GM12878 (cell line): ENCODE results near the gene PPP1CA. TPM values are rescaled to one million over a fixed set of nuclear protein-coding genes. Genes with fewer than 3 reads are reported as not detected.

Source experiments
- ATAC-seq: fragments of 200-7000 bp; cut with Tn5 transposase; 3 replicates; pipeline ENCODE4 v1.9.1; 2020; ENCODE audit warnings: mild to moderate bottlenecking, moderate library complexity
- BruUV-seq: library from RNA; stranded (reverse); fragments of 400-500 nt; replicated peaks from 2 replicates; lab custom pipeline; 2021; lab: Mats Ljungman, UMichigan
- CTCF ChIA-PET: fragments of 300-600 bp; sonication (Branson Sonifier 250); formaldehyde crosslinking; extraction: SDS; loops from one replicate; lab custom pipeline; 2021; ENCODE audit warnings: inconsistent platforms; lab: Yijun Ruan, JAX
- POLR2A ChIA-PET: fragments of 350-600 bp; formaldehyde crosslinking; extraction: SDS; loops from one replicate; lab custom pipeline; 2021; ENCODE audit warnings: inconsistent platforms; lab: Charles Lee
- RAD21 ChIA-PET: fragments of 300-600 bp; sonication (Branson Sonifier 250); formaldehyde crosslinking; loops from one replicate; lab custom pipeline; 2023; ENCODE audit warnings: antibody characterized with exemption; ENCODE audit not compliant: unreplicated experiment; lab: Charles Lee
- SMC1A ChIA-PET: fragments of 300-600 bp; sonication (Branson Sonifier 250); formaldehyde crosslinking; loops from one replicate; lab custom pipeline; 2023; ENCODE audit not compliant: unreplicated experiment, uncharacterized antibody; lab: Charles Lee
- DNase-seq: peaks from one replicate; pipeline ENCODE4 v3.0.0-alpha.2; 2011; ENCODE audit warnings: low read depth, low spot score
- FAIRE-seq: peaks from 3 replicates; lab custom pipeline; 2011; peaks lifted over from hg19 to GRCh38; lab: Jason Lieb, UNC
- H2AFZ ChIP-seq: 2 replicates; pipeline ENCODE4 v1.6.0; 2011; ENCODE audit warnings: low read depth, low read length, control low read depth; ENCODE audit not compliant: control insufficient read depth
- H3K27ac ChIP-seq: 2 replicates; pipeline ENCODE4 v1.5.1; 2011; ENCODE audit warnings: control low read depth; ENCODE audit not compliant: control insufficient read depth, insufficient read depth
- H3K27me3 ChIP-seq, 2 experiments: replicated peaks in 1 of 2; 2 replicates each; pipeline versions ENCODE4 v1.6.0 to v1.6.1; 2011; ENCODE audit warnings: low read length in 1 of 2; ENCODE audit not compliant: control insufficient read depth in 2 of 2, insufficient read depth in 2 of 2
- H3K36me3 ChIP-seq, 2 experiments: 2 replicates each; pipeline ENCODE4 v1.5.1; 2011; ENCODE audit warnings: low read length in 1 of 2; ENCODE audit not compliant: control insufficient read depth in 2 of 2, insufficient read depth in 2 of 2
- H3K4me1 ChIP-seq: 2 replicates; pipeline ENCODE4 v1.6.1; 2011; ENCODE audit warnings: mild to moderate bottlenecking, low read length, moderate library complexity, mixed read lengths; ENCODE audit not compliant: control insufficient read depth, insufficient read depth
- H3K4me2 ChIP-seq: 2 replicates; pipeline ENCODE4 v1.6.0; 2011; ENCODE audit warnings: control low read depth; ENCODE audit not compliant: control insufficient read depth, insufficient read depth
- H3K4me3 ChIP-seq: fragments of 200-600 bp; sonication (generic); 2 replicates; pipeline ENCODE4 v1.5.1; 2016
- H3K79me2 ChIP-seq: 2 replicates; pipeline ENCODE4 v1.6.0; 2011; ENCODE audit warnings: low read length; ENCODE audit not compliant: control insufficient read depth, insufficient read depth
- H3K9ac ChIP-seq: 2 replicates; pipeline ENCODE4 v1.8.0; 2011; ENCODE audit warnings: low read length, control low read depth, mixed read lengths; ENCODE audit not compliant: control insufficient read depth, insufficient read depth
- H3K9me3 ChIP-seq: replicated peaks from 3 replicates; pipeline ENCODE4 v1.5.1; 2011; ENCODE audit warnings: mild to moderate bottlenecking, low read length; ENCODE audit not compliant: control insufficient read depth, insufficient read depth
- H4K20me1 ChIP-seq: 2 replicates; pipeline ENCODE4 v1.6.0; 2011; ENCODE audit not compliant: control insufficient read depth, insufficient read depth
- ASH2L ChIP-seq: fragments of 300-600, 200-600 bp; sonication (generic); IDR thresholded peaks from 2 replicates; pipeline ENCODE4 v1.6.1; 2017; ENCODE audit warnings: low read depth, mild to moderate bottlenecking, borderline replicate concordance
- BHLHE40 ChIP-seq, 2 experiments: fragments of 450-650 bp in 1 of 2; IDR thresholded peaks; 2 replicates each; pipeline ENCODE4 v1.6.1; 2011 to 2017; ENCODE audit warnings: low read depth in 2 of 2, borderline replicate concordance in 1 of 2, improper control_type of control experiment in 1 of 2, low read length in 1 of 2, mild to moderate bottlenecking in 1 of 2
- CREB1 ChIP-seq: IDR thresholded peaks from 2 replicates; pipeline ENCODE4 v1.6.1; 2012; ENCODE audit warnings: low read depth, mild to moderate bottlenecking, inconsistent platforms
- ESRRA ChIP-seq: IDR thresholded peaks from 2 replicates; pipeline ENCODE4 v1.6.1; 2012; ENCODE audit warnings: mild to moderate bottlenecking, low read length, improper control_type of control experiment
- EZH2 ChIP-seq: IDR thresholded peaks from 2 replicates; pipeline ENCODE4 v1.6.1; 2012; ENCODE audit warnings: low read depth, mild to moderate bottlenecking, control low read depth, inconsistent platforms, low read length, borderline replicate concordance; ENCODE audit not compliant: control insufficient read depth
- IRF4 ChIP-seq: IDR thresholded peaks from 2 replicates; pipeline ENCODE4 v1.6.1; 2011; ENCODE audit warnings: low read depth, low read length
- SMC3 ChIP-seq: IDR thresholded peaks from 2 replicates; pipeline ENCODE4 v1.6.1; 2011; ENCODE audit warnings: low read length, improper control_type of control experiment, borderline replicate concordance
- SPI1 ChIP-seq: IDR thresholded peaks from 2 replicates; pipeline ENCODE4 v1.6.1; 2011; ENCODE audit warnings: low read depth, mild to moderate bottlenecking, low read length, moderate library complexity, borderline replicate concordance; ENCODE audit not compliant: insufficient read depth
- STAT3 ChIP-seq: IDR thresholded peaks from 2 replicates; pipeline ENCODE4 v1.6.1; 2011; ENCODE audit warnings: low read depth, low read length, improper control_type of control experiment
- TCF12 ChIP-seq: IDR thresholded peaks from 2 replicates; pipeline ENCODE4 v1.6.1; 2011; ENCODE audit warnings: low read depth, mild to moderate bottlenecking, low read length
- ZNF24 ChIP-seq: fragments of 450-650 bp; IDR thresholded peaks from 2 replicates; pipeline ENCODE4 v1.6.1; 2017; ENCODE audit warnings: antibody characterized with exemption, mild to moderate bottlenecking
- ZZZ3 ChIP-seq: IDR thresholded peaks from 2 replicates; pipeline ENCODE4 v1.6.1; 2011; ENCODE audit warnings: low read depth; ENCODE audit not compliant: control insufficient read depth, insufficient read length
- WGBS: methylation state at CpG from one replicate; pipeline ENCODE4 v1.1.6; 2016; ENCODE audit warnings: low lambda C conversion rate; ENCODE audit not compliant: insufficient replicate concordance, insufficient coverage; ENCODE audit errors: missing lambda C conversion rate; 5-methylcytosine and 5-hydroxymethylcytosine counted together
- in situ Hi-C: fragments of 300-500 bp; cut with MboI; formaldehyde crosslinking; loops from 9 replicates; pipeline ENCODE4 v1.14.3; 2018; ENCODE audit warnings: mixed read lengths
- intact Hi-C: fragments of 100-400 bp; cut with micrococcal nuclease; formaldehyde crosslinking; loops from one replicate; pipeline ENCODE4 v1.14.2; 2022; ENCODE audit not compliant: unreplicated experiment
- polyA plus RNA-seq, 11 experiments: library from polyadenylated mRNA; depleted of rRNA in 4 of 11; unstranded in 6 of 11; stranded (reverse) in 5 of 11; fragments of >200 nt; fragmentation: Nextera tagmentation in 4 of 11; fragmentation: Illumina TruSeq in 1 of 11; extraction: Ambion mirVana in 4 of 11; extraction: Trizol in 1 of 11; gene quantifications; 1 replicate in 1 of 11; 2 replicates in 10 of 11; pipeline versions ENCODE4 v1.2.1 to v1.2.3, GENCODE V29; 2011 to 2016; ENCODE audit warnings: inconsistent platforms in 2 of 11, missing spikeins in 2 of 11, low read depth in 1 of 11
- total RNA-seq, 4 experiments: library from RNA; depleted of rRNA in 3 of 4; stranded (reverse); fragments of >200 nt in 3 of 4; fragmentation: Illumina TruSeq in 1 of 4; extraction: Trizol in 1 of 4; gene quantifications; 2 replicates each; pipeline versions ENCODE4 v1.2.1 to v1.2.3, GENCODE V29; 2013 to 2021
- TF ChIP-seq, protein P1 (sequence below): fragments of 450-650 bp; formaldehyde crosslinking; IDR thresholded peaks from 2 replicates; pipeline ENCODE4 v1.4.0; 2022; ENCODE audit warnings: mild to moderate bottlenecking, moderate library complexity

The PPP1CA gene
- total and polyA plus RNA-seq, 10 of the 15 experiments (the other 5 are each of a cell fraction or from before 2014, with no cell fraction given) = 26.4 to 458 (median 240) TPM

- ChIA-PET CTCF (interaction anchor here (1.6 kb wide), 1 partner anchor 15 kb away, joined by 6 read pairs; no protein-coding TSS in a partner anchor), RAD21 (interaction anchor here (1.2 to 1.7 kb wide), 2 partner anchors 55 to 58 kb away, joined by 3 read pairs; no protein-coding TSS in a partner anchor), SMC1A (no interaction called here), POLR2A (interaction anchor here (1.2 to 1.8 kb wide), 3 partner anchors 8 to 27 kb away, joined by 4 to 9 read pairs (median 6); partner anchors contain the start of genes PTPRCAP and RPS6KB2)
- Histone ChIP-seq H3K4me1 (peaks cover 58% of the 10 kb centered on the region), H3K27ac (peak overlapping the region; percentile 84), H4K20me1 (no peaks in the 10 kb centered on the region), H3K4me3 (peak overlapping the region; percentile 48), H3K79me2 (peaks cover 11% of the 10 kb centered on the region), H3K4me2 (peak overlapping the region; percentile 93), H3K36me3 (no peaks in the 10 kb centered on the region), H3K9ac (peak overlapping the region; percentile 77), H3K9me3 (no peaks in the 10 kb centered on the region), H3K27me3 (no peaks in the 10 kb centered on the region), H2AFZ (no peak overlapping the region; the same call in 1 of the 2 replicates)
- ATAC-seq (peak; percentile 21), FAIRE-seq (peak; percentile 47), DNase-seq (no peak)
- TF ChIP-seq ASH2L (no peak), ZNF24 (no peak), BHLHE40 (IDR thresholded peaks at IDR 0.05; ENCODE audit: borderline replicate concordance in 1 of 2, low read depth in 2 of 2, low read length in 1 of 2) (peak in 1 of 2 experiments; percentile 51; a peak in 2 of 4 replicates)
- no TSS peak for BruUV-seq
- in situ Hi-C loops (no loop called here), intact Hi-C loops (no loop called here)
- 22% methylated on average over 13 of the region's 13 CpGs for WGBS
These were observed 8.2 kb upstream of the PPP1CA start for GRCh38 chr11:67409781-67410368.

- FAIRE-seq (peak; percentile 92), DNase-seq (no peak), ATAC-seq (peak; percentile 77)
- no TSS peak for BruUV-seq
- ChIA-PET POLR2A (interaction anchor here (0.6 to 3.0 kb wide), 7 partner anchors 9 to 76 kb away, joined by 4 to 12 read pairs (median 6); partner anchors contain the start of genes PTPRCAP, RPS6KB2 and TMEM134), RAD21 (interaction anchor here (0.7 to 2.6 kb wide), 4 partner anchors 28 to 76 kb away, joined by 3 to 18 read pairs (median 3); partner anchors contain the start of gene PTPRCAP), SMC1A (interaction anchor here (1.3 to 3.1 kb wide), 2 partner anchors 28 to 60 kb away, joined by 3 to 11 read pairs; partner anchors contain the start of genes PTPRCAP and TMEM134), CTCF (interaction anchor here (0.6 to 1.6 kb wide), 5 partner anchors 8 to 30 kb away, joined by 3 to 6 read pairs (median 3); no protein-coding TSS in a partner anchor)
- intact Hi-C loops (no loop called here), in situ Hi-C loops (no loop called here)
- H3K9me3 ChIP-seq = no peaks in the 10 kb centered on the region
- peaks cover 61% of the 10 kb centered on the region for H3K4me1 ChIP-seq
- peak overlapping the region; percentile 93 for H3K4me2 ChIP-seq
- H2AFZ ChIP-seq = peak overlapping the region; percentile 26; the same call in 1 of the 2 replicates
- H3K27me3 ChIP-seq = no peaks in the 10 kb centered on the region
- H3K36me3 ChIP-seq = no peaks in the 10 kb centered on the region
- H3K79me2 ChIP-seq = peaks cover 18% of the 10 kb centered on the region
- peak overlapping the region; percentile 84 for H3K27ac ChIP-seq
- no peaks in the 10 kb centered on the region for H4K20me1 ChIP-seq
- peak overlapping the region; percentile 48; the same call in 1 of the 2 replicates for H3K4me3 ChIP-seq
- WGBS = 2% methylated on average over 23 of the region's 24 CpGs
- H3K9ac ChIP-seq = peak overlapping the region; percentile 77
- no peak for TF ChIP-seq SMC3
- peak; percentile 91 for TF ChIP-seq TCF12
- TF ChIP-seq, protein P1, sequence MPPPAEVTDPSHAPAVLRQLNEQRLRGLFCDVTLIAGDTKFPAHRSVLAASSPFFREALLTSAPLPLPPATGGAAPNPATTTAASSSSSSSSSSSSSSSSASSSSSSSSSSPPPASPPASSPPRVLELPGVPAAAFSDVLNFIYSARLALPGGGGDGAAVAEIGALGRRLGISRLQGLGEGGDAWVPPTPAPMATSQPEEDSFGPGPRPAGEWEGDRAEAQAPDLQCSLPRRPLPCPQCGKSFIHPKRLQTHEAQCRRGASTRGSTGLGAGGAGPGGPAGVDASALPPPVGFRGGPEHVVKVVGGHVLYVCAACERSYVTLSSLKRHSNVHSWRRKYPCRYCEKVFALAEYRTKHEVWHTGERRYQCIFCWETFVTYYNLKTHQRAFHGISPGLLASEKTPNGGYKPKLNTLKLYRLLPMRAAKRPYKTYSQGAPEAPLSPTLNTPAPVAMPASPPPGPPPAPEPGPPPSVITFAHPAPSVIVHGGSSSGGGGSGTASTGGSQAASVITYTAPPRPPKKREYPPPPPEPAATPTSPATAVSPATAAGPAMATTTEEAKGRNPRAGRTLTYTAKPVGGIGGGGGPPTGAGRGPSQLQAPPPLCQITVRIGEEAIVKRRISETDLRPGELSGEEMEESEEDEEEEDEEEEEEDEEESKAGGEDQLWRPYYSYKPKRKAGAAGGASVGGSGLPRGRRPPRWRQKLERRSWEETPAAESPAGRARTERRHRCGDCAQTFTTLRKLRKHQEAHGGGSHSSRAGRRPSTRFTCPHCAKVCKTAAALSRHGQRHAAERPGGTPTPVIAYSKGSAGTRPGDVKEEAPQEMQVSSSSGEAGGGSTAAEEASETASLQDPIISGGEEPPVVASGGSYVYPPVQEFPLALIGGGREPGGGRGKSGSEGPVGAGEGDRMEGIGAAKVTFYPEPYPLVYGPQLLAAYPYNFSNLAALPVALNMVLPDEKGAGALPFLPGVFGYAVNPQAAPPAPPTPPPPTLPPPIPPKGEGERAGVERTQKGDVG = no peak
- no peak for TF ChIP-seq EZH2
- TF ChIP-seq IRF4 = no peak
- no peak for TF ChIP-seq ESRRA
- TF ChIP-seq SPI1 = 0 out of 2 replicates have a peak, but pooled peaks have one; percentile 25
- TF ChIP-seq ZZZ3 = no peak
- TF ChIP-seq STAT3 = no peak
- TF ChIP-seq CREB1 = no peak
These were observed 7.6 kb upstream of the PPP1CA start for GRCh38 chr11:67409261-67409666.
